OCI-LY1 (cell line): ENCODE data around the gene ATF6.

ENCODE experiments used
- H2AFZ ChIP-seq: fragments of 200-600 bp; sonication (generic), shearing (Covaris generic); 2 replicates; pipeline ENCODE4 v1.6.0; 2014; ENCODE audit warnings: antibody characterized with exemption, mild to moderate bottlenecking, low read length
- H3F3A ChIP-seq: fragments of 200-600 bp; sonication (generic), shearing (Covaris generic); 2 replicates; pipeline ENCODE4 v1.6.0; 2014; ENCODE audit warnings: mild to moderate bottlenecking, antibody characterized with exemption, low read length, moderate library complexity; ENCODE audit not compliant: insufficient read depth
- H3K27ac ChIP-seq: fragments of 200-600 bp; sonication (generic); 2 replicates; pipeline ENCODE4 v1.5.1; 2014; ENCODE audit warnings: low read length, mixed run types, mild to moderate bottlenecking, low read depth; ENCODE audit not compliant: poor library complexity, severe bottlenecking
- H3K27me3 ChIP-seq: fragments of 200-600 bp; sonication (generic); 2 replicates; pipeline ENCODE4 v1.6.0; 2014; ENCODE audit warnings: antibody characterized with exemption, mild to moderate bottlenecking, low read length, moderate library complexity; ENCODE audit not compliant: insufficient read depth
- H3K36me3 ChIP-seq: fragments of 200-600 bp; sonication (generic); 2 replicates; pipeline ENCODE4 v1.6.1; 2014; ENCODE audit warnings: mild to moderate bottlenecking, antibody characterized with exemption, low read length, moderate library complexity, mixed read lengths; ENCODE audit not compliant: insufficient read depth
- H3K4me1 ChIP-seq: fragments of 200-600 bp; sonication (generic); 2 replicates; pipeline ENCODE4 v1.5.1; 2014; ENCODE audit warnings: mild to moderate bottlenecking, low read length, moderate library complexity; ENCODE audit not compliant: insufficient read depth, severe bottlenecking
- H3K4me2 ChIP-seq: fragments of 200-600 bp; sonication (generic), shearing (Covaris generic); 2 replicates; pipeline ENCODE4 v1.6.1; 2014; ENCODE audit warnings: low read length
- H3K4me3 ChIP-seq: fragments of 200-600 bp; sonication (generic); 2 replicates; pipeline ENCODE4 v1.5.1; 2014; ENCODE audit warnings: low read length, low read depth, mild to moderate bottlenecking, mixed read lengths; ENCODE audit not compliant: poor library complexity, severe bottlenecking
- H3K79me2 ChIP-seq: fragments of 200-600 bp; shearing (Covaris generic); 2 replicates; pipeline ENCODE4 v1.6.1; 2016; ENCODE audit warnings: mixed run types, low read length, mixed read lengths; ENCODE audit not compliant: insufficient read depth
- H3K9ac ChIP-seq: fragments of 200-600 bp; sonication (generic), shearing (Covaris generic); 2 replicates; pipeline ENCODE4 v1.6.1; 2014; ENCODE audit warnings: mild to moderate bottlenecking, low read length, mixed read lengths
- H3K9me2 ChIP-seq: fragments of 200-600 bp; sonication (generic), shearing (Covaris generic); 2 replicates; pipeline ENCODE4 v1.6.1; 2014; ENCODE audit warnings: low read depth, mild to moderate bottlenecking, low read length, mixed read lengths
- H3K9me3 ChIP-seq: fragments of 200-600 bp; shearing (Covaris generic); 2 replicates; pipeline ENCODE4 v1.6.1; 2014; ENCODE audit warnings: low read length, mixed read lengths
- H4K20me1 ChIP-seq: fragments of 200-600 bp; sonication (generic), shearing (Covaris generic); 2 replicates; pipeline ENCODE4 v1.6.0; 2016; ENCODE audit warnings: mild to moderate bottlenecking, low read length; ENCODE audit not compliant: insufficient read depth
- CTCF ChIP-seq: fragments of 200-600 bp; sonication (generic), shearing (Covaris generic); IDR thresholded peaks from 2 replicates; pipeline ENCODE4 v1.5.1; 2017; ENCODE audit warnings: mild to moderate bottlenecking, antibody characterized with exemption, low read length, moderate library complexity, mixed read lengths
- EZH2 ChIP-seq: fragments of 200-600 bp; sonication (generic), shearing (Covaris generic); IDR thresholded peaks from 2 replicates; pipeline ENCODE4 v1.8.0; 2017; ENCODE audit warnings: borderline replicate concordance, mixed run types, mild to moderate bottlenecking, antibody characterized with exemption, low read length, moderate library complexity, mixed read lengths

Gene ATF6

DNA sequence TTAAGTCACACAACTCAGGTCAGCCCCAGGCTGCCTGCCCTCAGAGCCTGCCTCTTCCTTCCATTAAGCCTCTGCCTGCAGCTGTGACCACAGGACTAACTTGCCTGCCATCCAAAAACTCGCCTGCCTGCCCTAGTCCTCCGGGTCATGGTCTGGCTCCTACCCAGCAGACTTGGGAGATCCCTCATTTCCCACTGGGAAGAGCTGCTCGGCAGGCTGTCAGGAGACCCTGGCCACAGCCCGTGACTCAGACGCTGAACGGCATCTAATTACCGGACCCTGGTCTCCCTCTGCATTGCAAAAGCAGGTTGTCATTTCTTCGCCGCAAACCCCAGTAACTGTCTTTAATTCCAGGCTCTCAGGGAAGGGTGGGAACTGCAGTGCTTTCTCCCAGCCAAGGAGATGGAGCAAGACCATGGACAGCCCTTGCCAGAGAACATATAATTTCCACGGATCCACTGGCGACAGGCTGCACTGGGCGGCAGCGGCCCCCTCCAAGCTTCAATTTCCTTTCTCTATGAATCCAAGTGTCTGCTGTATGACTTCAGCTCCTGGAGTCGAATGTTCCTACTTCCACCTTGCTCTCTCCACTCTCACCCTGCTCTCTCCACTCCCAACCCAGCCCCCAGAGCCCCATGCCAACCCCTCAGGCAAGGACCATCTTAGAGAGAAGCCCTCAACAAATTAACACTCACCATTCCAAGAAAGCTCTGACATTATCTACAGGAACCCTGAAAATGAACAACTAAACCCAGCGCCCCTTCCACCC lies 237.1 kb downstream of the ATF6 start:
- no peaks in the 10 kb centered on the region for H3F3A ChIP-seq
- no peak overlapping the region for H2AFZ ChIP-seq
- no peaks in the 10 kb centered on the region for H3K79me2 ChIP-seq
- no peaks in the 10 kb centered on the region for H3K27me3 ChIP-seq
- TF ChIP-seq EZH2 (no peak), CTCF (no peak)
- no peaks in the 10 kb centered on the region for H3K4me1 ChIP-seq
- H3K36me3 ChIP-seq: no peaks in the 10 kb centered on the region
- no peak overlapping the region for H3K27ac ChIP-seq
- H3K9me3 ChIP-seq: no peaks in the 10 kb centered on the region
- no peak overlapping the region for H3K9ac ChIP-seq
- H3K4me3 ChIP-seq: no peak overlapping the region
- H4K20me1 ChIP-seq: no peaks in the 10 kb centered on the region
- no peaks in the 10 kb centered on the region for H3K9me2 ChIP-seq
- H3K4me2 ChIP-seq: no peak overlapping the region

GRCh38 chr1:162003830-162004215 lies 237.7 kb downstream of the ATF6 start:
- Histone ChIP-seq H3K27me3 (no peaks in the 10 kb centered on the region; the same call in 1 of the 2 replicates), H3K4me2 (no peak overlapping the region), H2AFZ (no peak overlapping the region), H3K27ac (no peak overlapping the region), H3K9me3 (no peaks in the 10 kb centered on the region), H3K9me2 (no peaks in the 10 kb centered on the region), H4K20me1 (no peaks in the 10 kb centered on the region), H3K4me1 (no peaks in the 10 kb centered on the region), H3K36me3 (no peaks in the 10 kb centered on the region), H3F3A (no peaks in the 10 kb centered on the region), H3K4me3 (no peak overlapping the region), H3K79me2 (no peaks in the 10 kb centered on the region), H3K9ac (no peak overlapping the region)
- TF ChIP-seq EZH2: no peak
- TF ChIP-seq CTCF: no peak

DNA sequence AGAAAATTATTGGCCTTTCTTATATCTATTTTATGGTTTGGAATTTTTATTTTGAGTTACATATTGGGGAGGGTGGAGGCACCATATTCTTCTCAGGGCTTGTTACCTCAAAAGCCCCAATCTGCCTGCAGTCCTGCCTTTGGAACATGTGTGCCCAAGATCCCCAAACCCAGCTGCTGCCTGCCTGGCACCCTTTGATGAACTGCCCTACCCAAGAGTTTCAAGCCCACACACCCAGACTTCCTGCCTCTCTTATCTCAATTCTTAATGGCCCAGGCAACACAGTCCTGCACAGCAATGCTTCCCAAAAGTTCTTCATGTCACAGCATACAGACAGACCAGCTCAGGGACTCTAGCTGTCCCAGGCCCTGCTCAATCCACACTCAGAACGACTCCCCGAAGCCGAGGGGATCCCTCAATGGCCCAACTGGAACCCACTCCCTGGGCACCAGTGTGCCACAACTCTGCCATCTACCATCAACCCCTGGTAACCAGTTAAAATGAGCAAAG lies 238.4 kb downstream of the ATF6 start:
- no peaks in the 10 kb centered on the region for H3F3A ChIP-seq
- H3K9me3 ChIP-seq: no peaks in the 10 kb centered on the region
- no peak overlapping the region for H3K9ac ChIP-seq
- H3K79me2 ChIP-seq: no peaks in the 10 kb centered on the region
- no peak overlapping the region for H2AFZ ChIP-seq
- H3K4me1 ChIP-seq: no peaks in the 10 kb centered on the region
- H3K9me2 ChIP-seq: no peaks in the 10 kb centered on the region
- H3K4me2 ChIP-seq: no peak overlapping the region
- TF ChIP-seq EZH2 (no peak), CTCF (no peak)
- no peak overlapping the region for H3K27ac ChIP-seq
- no peak overlapping the region for H3K4me3 ChIP-seq
- no peaks in the 10 kb centered on the region for H3K36me3 ChIP-seq
- no peaks in the 10 kb centered on the region for H4K20me1 ChIP-seq
- no peaks in the 10 kb centered on the region; the same call in 1 of the 2 replicates for H3K27me3 ChIP-seq
